ENCODE data around the gene PCDH1. TPM values are rescaled to one million over a fixed set of nuclear protein-coding genes. Genes with fewer than 3 reads are reported as not detected.

Gene PCDH1
- total RNA-seq, 1 donor from 2014 or later = 6.3 TPM

DNA sequence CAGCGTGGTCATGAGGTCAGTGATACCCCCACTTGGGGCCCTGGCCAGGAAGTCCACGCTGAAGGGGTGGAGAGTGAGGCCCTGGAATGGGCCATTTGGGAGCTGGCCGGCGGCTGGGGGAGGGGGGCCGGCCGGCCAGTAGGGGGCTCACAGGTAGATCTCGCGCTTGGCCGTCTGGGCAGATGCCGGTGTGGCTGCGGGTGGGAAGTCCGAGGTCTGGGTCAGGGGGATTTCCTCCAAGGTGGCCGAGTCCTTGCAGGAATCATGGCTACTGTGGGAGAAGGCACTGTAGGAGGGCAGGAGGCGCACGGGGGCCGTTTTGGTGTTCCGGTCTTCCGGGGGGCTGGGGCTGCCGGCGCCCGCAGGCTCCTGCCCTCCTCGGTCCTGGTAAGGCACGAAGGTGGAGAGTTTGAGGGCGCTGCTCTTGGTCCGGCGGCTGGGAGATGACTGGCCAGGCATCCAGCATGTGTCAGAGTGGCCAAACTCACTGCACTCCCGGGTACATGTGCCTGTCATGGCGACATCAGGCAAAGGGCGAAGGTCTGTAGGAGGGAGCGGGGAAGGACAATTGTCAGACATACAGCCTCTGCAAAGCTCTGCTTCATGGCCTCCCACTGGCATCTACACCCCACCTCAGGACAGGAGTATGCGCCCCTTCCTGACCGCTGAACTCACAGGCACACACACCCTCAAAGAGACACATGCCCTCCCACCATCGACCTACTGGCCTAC lies 24.1 kb downstream of the PCDH1 start:
- TF ChIP-seq, protein P1, sequence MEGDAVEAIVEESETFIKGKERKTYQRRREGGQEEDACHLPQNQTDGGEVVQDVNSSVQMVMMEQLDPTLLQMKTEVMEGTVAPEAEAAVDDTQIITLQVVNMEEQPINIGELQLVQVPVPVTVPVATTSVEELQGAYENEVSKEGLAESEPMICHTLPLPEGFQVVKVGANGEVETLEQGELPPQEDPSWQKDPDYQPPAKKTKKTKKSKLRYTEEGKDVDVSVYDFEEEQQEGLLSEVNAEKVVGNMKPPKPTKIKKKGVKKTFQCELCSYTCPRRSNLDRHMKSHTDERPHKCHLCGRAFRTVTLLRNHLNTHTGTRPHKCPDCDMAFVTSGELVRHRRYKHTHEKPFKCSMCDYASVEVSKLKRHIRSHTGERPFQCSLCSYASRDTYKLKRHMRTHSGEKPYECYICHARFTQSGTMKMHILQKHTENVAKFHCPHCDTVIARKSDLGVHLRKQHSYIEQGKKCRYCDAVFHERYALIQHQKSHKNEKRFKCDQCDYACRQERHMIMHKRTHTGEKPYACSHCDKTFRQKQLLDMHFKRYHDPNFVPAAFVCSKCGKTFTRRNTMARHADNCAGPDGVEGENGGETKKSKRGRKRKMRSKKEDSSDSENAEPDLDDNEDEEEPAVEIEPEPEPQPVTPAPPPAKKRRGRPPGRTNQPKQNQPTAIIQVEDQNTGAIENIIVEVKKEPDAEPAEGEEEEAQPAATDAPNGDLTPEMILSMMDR (IDR thresholded peaks at IDR 0.05) = no peak
- H3K27ac Mint-ChIP-seq (ENCODE audit: unreplicated experiment) = no peak overlapping the region
- no peak for DNase-seq (ENCODE audit: extremely low spot score, unreplicated experiment)
- peaks cover 8% of the 10 kb centered on the region for H3K4me1 Mint-ChIP-seq (ENCODE audit: unreplicated experiment)
- no peaks in the 10 kb centered on the region for H3K36me3 Mint-ChIP-seq (ENCODE audit: unreplicated experiment)
- H3K27me3 Mint-ChIP-seq (ENCODE audit: unreplicated experiment) = peaks cover 3% of the 10 kb centered on the region
- H3K9me3 Mint-ChIP-seq (ENCODE audit: unreplicated experiment) = no peaks in the 10 kb centered on the region
- H3K4me3 Mint-ChIP-seq (ENCODE audit: unreplicated experiment) = no peak overlapping the region

DNA sequence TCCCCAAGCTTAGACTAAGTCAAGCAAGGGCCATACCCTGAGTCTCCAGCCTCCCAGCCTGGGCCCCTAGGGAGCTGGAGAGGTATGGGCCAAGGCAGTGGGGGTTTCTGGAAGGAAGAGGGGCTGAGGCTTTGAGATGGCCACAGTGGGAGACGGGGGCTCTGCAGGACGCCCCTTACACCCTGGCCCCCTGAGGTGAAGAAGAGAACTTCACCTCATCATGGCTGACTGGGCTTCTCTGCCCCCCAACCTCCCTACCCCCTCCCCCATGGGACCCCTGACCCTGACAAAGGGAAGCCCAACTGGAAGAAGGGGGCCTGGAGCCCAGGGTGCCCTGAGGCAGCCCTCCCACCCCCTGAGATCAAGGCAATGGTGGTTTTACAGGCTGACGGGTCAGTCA lies 25.8 kb downstream of the PCDH1 start:
- Mint-ChIP-seq H3K4me3 (ENCODE audit: unreplicated experiment) (no peak overlapping the region), H3K9me3 (ENCODE audit: unreplicated experiment) (no peaks in the 10 kb centered on the region), H3K27me3 (ENCODE audit: unreplicated experiment) (no peaks in the 10 kb centered on the region), H3K27ac (ENCODE audit: unreplicated experiment) (no peak overlapping the region), H3K36me3 (ENCODE audit: unreplicated experiment) (no peaks in the 10 kb centered on the region), H3K4me1 (ENCODE audit: unreplicated experiment) (peaks cover 15% of the 10 kb centered on the region)
- TF ChIP-seq, protein P1 (IDR thresholded peaks at IDR 0.05) = no peak
- DNase-seq (ENCODE audit: extremely low spot score, unreplicated experiment) = no peak

DNA sequence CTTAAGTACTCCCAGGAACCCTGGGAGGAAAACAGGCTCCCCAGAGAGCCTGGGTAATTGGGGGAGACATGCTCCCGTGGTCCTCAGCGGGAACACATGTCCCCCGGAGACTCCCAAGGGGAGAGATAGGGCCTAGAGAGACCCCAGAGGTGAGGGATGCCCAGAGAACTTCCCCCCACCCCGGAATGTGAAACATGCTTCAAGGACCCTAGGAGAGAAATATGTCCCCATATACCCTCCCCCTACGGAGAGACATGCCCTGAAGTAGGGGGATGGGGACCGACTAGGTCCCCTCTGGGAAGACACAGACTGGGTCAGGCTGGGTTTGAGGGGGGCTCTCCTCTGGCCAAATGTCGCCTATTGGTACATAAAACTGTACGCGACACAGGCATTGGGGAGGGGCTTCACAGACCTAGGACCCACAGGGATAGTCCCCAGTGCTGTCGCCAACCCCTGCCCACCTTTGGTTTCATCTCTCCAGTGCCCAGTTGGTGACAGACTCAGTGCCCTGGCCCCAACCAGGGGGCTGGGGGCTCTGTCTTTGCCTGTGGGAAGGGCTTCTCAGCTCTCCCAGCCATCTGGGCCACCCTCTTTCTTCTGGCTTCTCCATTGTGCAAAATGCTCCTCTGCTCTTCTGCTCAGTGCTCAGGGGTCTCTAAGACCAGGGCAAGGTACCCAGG lies 26.9 kb downstream of the PCDH1 start:
- peak overlapping the region; percentile 64 for H3K4me3 Mint-ChIP-seq (ENCODE audit: unreplicated experiment)
- TF ChIP-seq, protein P1 (IDR thresholded peaks at IDR 0.05) = no peak
- peak overlapping the region; percentile 89 for H3K27ac Mint-ChIP-seq (ENCODE audit: unreplicated experiment)
- no peaks in the 10 kb centered on the region for H3K9me3 Mint-ChIP-seq (ENCODE audit: unreplicated experiment)
- H3K27me3 Mint-ChIP-seq (ENCODE audit: unreplicated experiment) = no peaks in the 10 kb centered on the region
- no peaks in the 10 kb centered on the region for H3K36me3 Mint-ChIP-seq (ENCODE audit: unreplicated experiment)
- no peak for DNase-seq (ENCODE audit: extremely low spot score, unreplicated experiment)
- H3K4me1 Mint-ChIP-seq (ENCODE audit: unreplicated experiment) = peaks cover 15% of the 10 kb centered on the region

DNA sequence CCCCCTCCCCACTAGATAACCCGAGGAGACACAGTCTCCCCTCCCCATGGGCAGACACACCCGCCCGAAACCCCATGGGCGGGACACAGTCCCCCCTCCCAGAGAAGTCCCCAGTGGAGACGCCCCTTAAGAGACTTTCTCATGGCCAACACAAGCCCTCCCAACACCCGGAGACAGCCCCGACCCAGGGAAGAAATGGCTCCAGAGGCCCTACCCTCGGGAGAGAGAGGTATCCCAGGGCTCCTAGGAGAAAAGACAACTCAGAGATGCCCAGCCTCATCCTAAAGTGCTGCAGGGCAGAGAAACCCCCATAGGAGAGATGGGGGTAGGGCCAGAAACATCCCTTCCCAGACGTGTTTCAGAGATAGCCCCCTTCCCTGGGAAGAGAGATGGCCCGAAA lies 27.4 kb downstream of the PCDH1 start:
- H3K27me3 Mint-ChIP-seq (ENCODE audit: unreplicated experiment) = no peaks in the 10 kb centered on the region
- DNase-seq (ENCODE audit: extremely low spot score, unreplicated experiment) = no peak
- TF ChIP-seq, protein P1 (IDR thresholded peaks at IDR 0.05) = no peak
- H3K9me3 Mint-ChIP-seq (ENCODE audit: unreplicated experiment) = no peaks in the 10 kb centered on the region
- H3K4me1 Mint-ChIP-seq (ENCODE audit: unreplicated experiment) = peaks cover 18% of the 10 kb centered on the region
- H3K36me3 Mint-ChIP-seq (ENCODE audit: unreplicated experiment) = no peaks in the 10 kb centered on the region
- H3K27ac Mint-ChIP-seq (ENCODE audit: unreplicated experiment) = peak overlapping the region; percentile 89
- peak overlapping the region; percentile 64 for H3K4me3 Mint-ChIP-seq (ENCODE audit: unreplicated experiment)

DNA sequence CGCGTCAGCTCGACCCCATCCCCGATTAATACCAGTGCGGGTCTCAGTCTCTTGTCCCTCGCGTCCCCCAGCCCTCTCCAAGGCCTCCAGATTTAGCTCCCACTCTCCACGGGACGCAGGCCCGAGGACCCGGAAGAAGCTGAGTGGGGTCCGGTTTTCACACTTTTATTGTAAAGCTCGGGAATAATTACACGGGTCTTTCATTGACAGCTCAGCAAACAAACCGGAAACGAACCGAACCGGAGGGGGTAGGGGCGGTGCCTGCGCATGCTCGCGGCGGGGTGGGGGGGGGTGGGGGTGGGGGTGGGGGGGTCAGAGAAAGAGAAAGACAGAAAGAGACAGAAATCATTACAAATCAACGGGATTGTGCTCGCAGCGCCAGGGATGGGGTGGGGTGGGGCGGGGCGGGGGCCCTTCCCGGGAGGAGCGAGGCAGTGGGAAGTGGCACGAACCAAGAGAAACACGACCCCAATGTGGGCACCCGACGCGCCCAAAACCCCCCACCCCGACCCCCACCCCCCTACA lies 27.9 kb downstream of the PCDH1 start:
- Mint-ChIP-seq H3K36me3 (ENCODE audit: unreplicated experiment) (no peaks in the 10 kb centered on the region), H3K27me3 (ENCODE audit: unreplicated experiment) (no peaks in the 10 kb centered on the region), H3K4me3 (ENCODE audit: unreplicated experiment) (peak overlapping the region; percentile 81), H3K4me1 (ENCODE audit: unreplicated experiment) (peaks cover 19% of the 10 kb centered on the region), H3K27ac (ENCODE audit: unreplicated experiment) (peak overlapping the region; percentile 96), H3K9me3 (ENCODE audit: unreplicated experiment) (no peaks in the 10 kb centered on the region)
- DNase-seq (ENCODE audit: extremely low spot score, unreplicated experiment) = no peak
- TF ChIP-seq, protein P1 (IDR thresholded peaks at IDR 0.05) = no peak
